GM19099 (cell line): ENCODE results near the gene NTSR1.

ENCODE experiments used
- POLR2A ChIP-seq: IDR thresholded peaks from 3 replicates; pipeline ENCODE4 v1.6.1; 2011; ENCODE audit warnings: low read depth; ENCODE audit not compliant: insufficient read length; ENCODE audit errors: extremely low read depth

NTSR1 gene

DNA sequence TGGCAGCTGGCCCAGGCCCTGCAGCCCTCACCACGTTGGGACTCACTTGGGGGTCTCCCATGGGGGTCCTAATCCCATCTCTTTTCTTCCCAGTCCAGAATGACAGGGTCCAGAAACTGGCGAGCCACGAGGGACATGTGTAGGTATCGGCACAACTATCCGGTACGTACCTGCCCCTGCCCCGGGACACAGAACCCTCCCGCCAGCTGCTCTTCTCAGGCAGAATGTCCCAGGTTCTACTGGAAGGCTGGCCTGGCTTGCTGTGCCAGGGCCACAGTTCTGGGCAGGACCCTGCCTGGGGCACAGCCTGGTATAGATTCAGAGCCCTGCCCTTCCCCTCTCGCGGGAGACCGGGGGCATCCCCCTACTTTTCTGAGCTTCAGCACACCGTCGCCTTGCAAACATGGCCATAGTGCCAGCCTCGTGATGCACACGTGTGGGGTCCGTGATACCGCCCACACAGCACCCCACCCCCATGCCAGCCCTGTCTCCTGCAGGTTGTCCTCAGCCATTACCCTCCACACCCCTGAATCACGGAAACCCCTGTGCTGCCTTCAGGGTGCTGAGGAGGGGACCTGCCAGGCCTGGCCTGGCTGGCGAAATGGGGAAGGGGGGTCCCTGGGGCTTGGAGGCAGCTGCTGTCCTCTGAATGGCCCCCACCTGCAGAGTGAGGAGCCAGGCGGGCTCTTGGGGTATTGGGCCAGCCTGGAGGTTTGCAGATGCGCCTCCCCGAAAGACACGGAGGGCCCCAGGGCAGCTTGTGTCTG, 99.0 kb downstream of the NTSR1 start:
- TF ChIP-seq POLR2A: no peak

DNA sequence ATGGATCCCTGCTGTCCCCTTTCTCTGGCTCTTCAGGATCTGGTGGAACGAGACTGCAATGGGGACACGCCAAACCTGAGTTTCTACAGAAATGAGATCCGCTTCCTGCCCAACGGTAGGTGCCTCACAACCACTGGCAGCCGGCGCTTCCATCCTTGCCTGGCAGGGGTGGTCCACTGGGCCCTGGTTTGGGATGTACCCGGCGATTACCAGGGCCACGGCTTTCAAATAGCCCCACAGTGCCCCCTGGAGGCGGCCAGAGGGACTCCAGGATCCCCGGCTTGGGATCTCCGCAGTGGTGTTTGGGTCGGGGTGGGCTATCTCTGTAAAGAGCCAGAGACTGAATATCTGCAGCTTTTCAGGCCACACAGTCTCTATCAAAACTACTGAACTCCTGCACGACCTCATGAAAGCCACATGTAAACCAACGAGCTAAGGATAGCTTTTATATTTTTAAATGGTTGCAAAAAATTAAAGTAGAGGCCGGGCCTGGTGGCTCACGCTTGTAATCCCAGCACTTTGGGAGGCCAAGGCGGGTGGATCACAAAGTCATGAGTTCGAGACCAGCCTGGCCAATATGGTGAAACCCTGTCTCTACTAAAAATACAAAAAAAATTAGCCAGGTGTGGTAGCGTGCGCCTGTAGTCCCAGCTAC, 99.7 kb downstream of the NTSR1 start:
- TF ChIP-seq POLR2A: no peak

DNA sequence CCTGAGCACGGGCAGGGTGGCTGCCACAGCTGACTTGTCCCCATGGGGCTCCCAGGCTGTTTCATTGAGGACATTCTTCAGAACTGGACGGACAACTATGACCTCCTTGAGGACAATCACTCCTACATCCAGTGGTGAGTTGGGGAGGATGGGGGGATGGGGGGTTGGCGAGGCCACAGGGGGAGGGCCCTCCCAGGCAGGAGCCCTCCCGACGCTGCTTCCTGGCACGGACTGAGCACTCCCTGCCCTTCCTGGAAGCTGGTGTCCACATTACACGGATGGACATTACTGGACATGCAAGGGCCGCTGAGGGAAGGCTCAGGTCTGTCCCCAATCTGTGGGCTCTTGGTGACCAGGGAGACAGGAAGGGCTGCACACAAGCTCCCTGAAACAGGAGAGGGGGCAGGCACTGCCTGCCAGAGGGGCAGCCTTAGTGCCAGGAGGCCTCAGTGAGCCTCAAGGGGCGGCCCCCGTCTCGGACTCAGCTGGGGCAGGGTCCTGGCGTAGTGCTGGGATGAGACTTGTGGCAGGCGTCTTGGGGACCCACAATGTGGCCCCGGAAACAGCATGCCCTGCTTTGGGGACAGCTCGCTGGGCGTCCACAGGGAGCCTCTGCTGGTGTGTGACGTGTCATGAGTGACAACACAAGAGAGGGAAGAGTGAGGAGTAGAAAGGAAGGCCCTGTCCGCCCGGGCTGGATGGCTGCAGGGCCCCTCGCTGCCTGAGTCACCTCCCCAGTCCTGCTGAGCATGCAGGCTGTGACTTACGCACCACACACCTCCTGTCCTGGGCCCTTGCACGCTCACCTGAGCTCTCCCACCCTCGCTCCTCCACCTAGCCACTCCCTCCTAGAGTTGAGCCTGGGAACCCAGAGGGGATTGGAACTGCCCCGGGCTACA, 101.1 kb downstream of the NTSR1 start:
- TF ChIP-seq POLR2A: no peak

DNA sequence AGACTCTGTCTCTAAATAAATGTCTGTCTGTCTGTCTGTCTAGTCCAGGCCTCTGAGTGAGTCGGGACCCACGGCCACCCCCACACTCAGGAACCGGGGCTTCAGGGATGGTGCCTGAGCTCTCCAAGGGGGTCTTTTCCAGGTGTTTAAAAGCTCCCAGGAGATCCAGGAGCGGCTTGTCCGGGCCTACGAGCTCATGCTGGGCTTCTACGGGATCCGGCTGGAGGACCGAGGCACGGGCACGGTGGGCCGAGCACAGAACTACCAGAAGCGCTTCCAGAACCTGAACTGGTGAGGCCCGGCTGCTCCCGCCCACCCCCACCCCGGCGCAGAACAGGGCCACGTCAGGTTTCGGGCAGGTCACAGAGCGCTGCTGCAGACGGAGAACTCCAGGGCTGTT, 102.7 kb downstream of the NTSR1 start:
- no peak for TF ChIP-seq POLR2A

DNA sequence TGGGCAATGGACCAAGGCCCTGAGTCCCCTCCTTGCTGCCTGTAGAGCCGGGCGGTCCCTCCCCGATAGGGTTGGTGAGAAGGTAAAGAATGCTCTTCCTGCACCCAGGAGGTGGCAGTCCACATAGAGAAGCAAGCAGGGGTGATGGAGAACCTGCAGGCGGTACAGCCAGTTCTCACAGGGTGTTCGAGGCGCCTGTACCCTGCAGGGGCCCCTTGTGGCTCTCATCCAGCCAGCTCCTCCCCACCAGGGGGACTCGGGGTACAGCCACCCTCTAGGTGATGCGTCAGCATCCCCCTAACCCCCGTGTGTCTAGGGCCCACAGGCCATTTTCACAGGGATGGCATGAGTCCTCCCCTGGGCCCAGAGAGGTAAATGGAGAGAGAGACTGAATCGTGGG, 103.1 kb downstream of the NTSR1 start:
- TF ChIP-seq POLR2A: no peak
